Ishikawa (cell line): ENCODE measurements around the gene JAG2.

Source experiments
- CEBPB ChIP-seq: IDR thresholded peaks from 2 replicates; pipeline ENCODE4 v1.6.1; 2012
- CREB1 ChIP-seq: IDR thresholded peaks from 2 replicates; pipeline ENCODE4 v1.6.1; 2012; ENCODE audit warnings: low read depth
- EGR1 ChIP-seq: IDR thresholded peaks from 2 replicates; pipeline ENCODE4 v1.6.1; 2012
- EP300 ChIP-seq: IDR thresholded peaks from 2 replicates; pipeline ENCODE4 v1.6.1; 2012; ENCODE audit warnings: borderline replicate concordance
- FOXM1 ChIP-seq: IDR thresholded peaks from 2 replicates; pipeline ENCODE4 v1.6.1; 2012; ENCODE audit warnings: low read depth, borderline replicate concordance
- NFIC ChIP-seq: IDR thresholded peaks from 2 replicates; pipeline ENCODE4 v1.6.1; 2012
- RAD21 ChIP-seq: IDR thresholded peaks from 2 replicates; pipeline ENCODE4 v1.6.1; 2012; ENCODE audit warnings: low read depth
- TAF1 ChIP-seq: IDR thresholded peaks from 2 replicates; pipeline ENCODE4 v1.6.1; 2012; ENCODE audit warnings: low read depth, mild to moderate bottlenecking
- TCF12 ChIP-seq: IDR thresholded peaks from 2 replicates; pipeline ENCODE4 v1.6.1; 2012; ENCODE audit warnings: low read depth
- TEAD4 ChIP-seq: IDR thresholded peaks from 2 replicates; pipeline ENCODE4 v1.6.1; 2012
- YY1 ChIP-seq: IDR thresholded peaks from 2 replicates; pipeline ENCODE4 v1.6.1; 2012; ENCODE audit warnings: low read depth
- ZBTB7A ChIP-seq: IDR thresholded peaks from 2 replicates; pipeline ENCODE4 v1.6.1; 2012; ENCODE audit warnings: low read depth
- TF ChIP-seq, protein P1 (sequence below): IDR thresholded peaks from 2 replicates; pipeline ENCODE4 v1.6.1; 2012
- TF ChIP-seq, protein P2 (sequence below): IDR thresholded peaks from 2 replicates; pipeline ENCODE4 v1.6.1; 2012
- TF ChIP-seq, protein P3 (sequence below): IDR thresholded peaks from 2 replicates; pipeline ENCODE4 v1.6.1; 2012; ENCODE audit warnings: low read depth, mild to moderate bottlenecking

The JAG2 gene

DNA sequence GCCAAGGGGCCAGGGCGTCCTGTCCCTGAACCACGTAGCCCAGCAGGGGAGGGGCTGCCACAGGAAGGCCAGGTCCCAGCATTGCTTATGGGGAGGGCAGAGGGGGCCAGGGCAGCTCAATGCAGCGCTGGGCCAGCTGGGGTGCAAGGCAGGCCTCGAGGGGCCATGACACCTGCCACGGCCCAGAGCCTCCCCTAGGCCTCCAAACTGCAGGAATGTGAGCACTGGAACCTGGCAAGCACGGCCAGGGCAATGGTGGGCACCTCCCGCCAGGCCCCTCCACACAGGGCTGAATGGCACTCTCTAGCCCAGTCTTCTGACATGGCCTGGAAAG, 70.8 kb downstream of the JAG2 start:
- TF ChIP-seq CREB1 (no peak), EGR1 (no peak), FOXM1 (no peak), CEBPB (no peak), TAF1 (no peak), EP300 (no peak), NFIC (no peak), YY1 (no peak), TCF12 (no peak), TEAD4 (no peak), RAD21 (no peak), ZBTB7A (no peak)
- TF ChIP-seq, protein P1, sequence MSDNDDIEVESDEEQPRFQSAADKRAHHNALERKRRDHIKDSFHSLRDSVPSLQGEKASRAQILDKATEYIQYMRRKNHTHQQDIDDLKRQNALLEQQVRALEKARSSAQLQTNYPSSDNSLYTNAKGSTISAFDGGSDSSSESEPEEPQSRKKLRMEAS: no peak
- TF ChIP-seq, protein P2, sequence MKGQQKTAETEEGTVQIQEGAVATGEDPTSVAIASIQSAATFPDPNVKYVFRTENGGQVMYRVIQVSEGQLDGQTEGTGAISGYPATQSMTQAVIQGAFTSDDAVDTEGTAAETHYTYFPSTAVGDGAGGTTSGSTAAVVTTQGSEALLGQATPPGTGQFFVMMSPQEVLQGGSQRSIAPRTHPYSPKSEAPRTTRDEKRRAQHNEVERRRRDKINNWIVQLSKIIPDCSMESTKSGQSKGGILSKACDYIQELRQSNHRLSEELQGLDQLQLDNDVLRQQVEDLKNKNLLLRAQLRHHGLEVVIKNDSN: no peak
- TF ChIP-seq, protein P3, sequence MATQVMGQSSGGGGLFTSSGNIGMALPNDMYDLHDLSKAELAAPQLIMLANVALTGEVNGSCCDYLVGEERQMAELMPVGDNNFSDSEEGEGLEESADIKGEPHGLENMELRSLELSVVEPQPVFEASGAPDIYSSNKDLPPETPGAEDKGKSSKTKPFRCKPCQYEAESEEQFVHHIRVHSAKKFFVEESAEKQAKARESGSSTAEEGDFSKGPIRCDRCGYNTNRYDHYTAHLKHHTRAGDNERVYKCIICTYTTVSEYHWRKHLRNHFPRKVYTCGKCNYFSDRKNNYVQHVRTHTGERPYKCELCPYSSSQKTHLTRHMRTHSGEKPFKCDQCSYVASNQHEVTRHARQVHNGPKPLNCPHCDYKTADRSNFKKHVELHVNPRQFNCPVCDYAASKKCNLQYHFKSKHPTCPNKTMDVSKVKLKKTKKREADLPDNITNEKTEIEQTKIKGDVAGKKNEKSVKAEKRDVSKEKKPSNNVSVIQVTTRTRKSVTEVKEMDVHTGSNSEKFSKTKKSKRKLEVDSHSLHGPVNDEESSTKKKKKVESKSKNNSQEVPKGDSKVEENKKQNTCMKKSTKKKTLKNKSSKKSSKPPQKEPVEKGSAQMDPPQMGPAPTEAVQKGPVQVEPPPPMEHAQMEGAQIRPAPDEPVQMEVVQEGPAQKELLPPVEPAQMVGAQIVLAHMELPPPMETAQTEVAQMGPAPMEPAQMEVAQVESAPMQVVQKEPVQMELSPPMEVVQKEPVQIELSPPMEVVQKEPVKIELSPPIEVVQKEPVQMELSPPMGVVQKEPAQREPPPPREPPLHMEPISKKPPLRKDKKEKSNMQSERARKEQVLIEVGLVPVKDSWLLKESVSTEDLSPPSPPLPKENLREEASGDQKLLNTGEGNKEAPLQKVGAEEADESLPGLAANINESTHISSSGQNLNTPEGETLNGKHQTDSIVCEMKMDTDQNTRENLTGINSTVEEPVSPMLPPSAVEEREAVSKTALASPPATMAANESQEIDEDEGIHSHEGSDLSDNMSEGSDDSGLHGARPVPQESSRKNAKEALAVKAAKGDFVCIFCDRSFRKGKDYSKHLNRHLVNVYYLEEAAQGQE: no peak

DNA sequence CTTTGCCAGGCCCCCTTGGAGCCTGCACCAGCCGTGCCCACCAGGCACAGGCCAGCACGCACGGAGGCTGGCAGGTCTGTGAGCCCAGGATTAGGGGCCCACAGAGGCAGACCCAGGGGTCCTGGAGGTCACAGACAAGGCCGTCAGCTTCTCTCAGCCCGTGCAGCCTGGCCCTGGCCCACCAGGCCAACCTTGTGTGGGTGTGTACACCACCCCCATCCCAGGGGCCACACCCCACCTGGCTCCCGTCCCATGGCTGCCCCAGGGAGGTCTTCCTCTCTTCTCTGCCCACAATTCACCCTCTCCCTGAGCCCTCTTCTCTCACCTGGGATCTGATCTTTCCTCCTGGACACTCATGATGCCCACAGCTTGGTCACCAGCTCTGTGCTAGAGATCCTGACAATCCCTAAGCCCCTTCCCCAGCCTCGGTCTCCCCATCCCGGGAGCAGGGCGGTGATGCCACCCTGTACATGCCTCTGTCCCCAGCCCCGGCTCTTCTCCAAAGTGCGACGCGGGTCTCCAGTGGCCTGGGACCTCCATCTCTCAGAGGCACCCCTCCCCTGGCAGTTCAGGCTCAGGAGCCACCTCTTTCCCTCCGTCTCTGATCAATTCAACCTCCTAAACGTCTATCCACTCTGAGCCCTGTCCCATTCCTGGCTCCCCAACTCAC, 72.2 kb downstream of the JAG2 start:
- TF ChIP-seq TAF1: no peak
- TF ChIP-seq CEBPB: no peak
- no peak for TF ChIP-seq FOXM1
- no peak for TF ChIP-seq TEAD4
- TF ChIP-seq ZBTB7A: no peak
- no peak for TF ChIP-seq YY1
- TF ChIP-seq, protein P3: no peak
- TF ChIP-seq TCF12: no peak
- no peak for TF ChIP-seq CREB1
- TF ChIP-seq EP300: no peak
- TF ChIP-seq, protein P2: no peak
- TF ChIP-seq NFIC: no peak
- no peak for TF ChIP-seq EGR1
- no peak for TF ChIP-seq RAD21

DNA sequence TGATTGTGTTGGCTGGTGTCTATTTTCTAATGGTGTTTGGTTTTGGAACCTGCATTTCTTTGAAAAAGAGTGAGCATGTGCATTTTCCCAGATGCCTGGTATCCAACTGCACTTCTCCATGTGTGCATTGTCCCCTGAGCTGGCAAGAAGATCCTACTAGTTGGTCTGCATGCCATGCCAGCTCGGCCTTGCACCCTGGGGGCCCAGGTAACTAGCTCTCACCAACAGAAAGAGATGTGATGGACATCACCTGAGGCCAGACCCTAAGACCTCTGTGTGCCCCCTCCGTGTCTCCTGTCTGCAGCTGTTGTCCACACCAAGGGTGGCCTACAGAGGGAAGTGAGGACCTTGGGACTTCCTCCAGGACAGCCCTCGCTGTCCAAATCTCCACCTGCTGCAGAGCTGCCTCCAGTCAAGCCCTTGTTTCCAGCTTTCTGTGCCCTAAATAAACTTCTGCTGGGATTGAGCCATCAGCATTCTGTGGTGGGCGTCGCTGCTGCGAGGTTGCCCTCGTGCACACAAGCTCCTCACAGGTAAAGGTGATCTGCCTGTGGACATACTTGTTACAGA, 73.3 kb downstream of the JAG2 start:
- TF ChIP-seq, protein P3: no peak
- TF ChIP-seq CREB1 (no peak), EP300 (no peak), YY1 (no peak), FOXM1 (no peak), TEAD4 (no peak), NFIC (no peak), TCF12 (no peak), CEBPB (no peak), ZBTB7A (no peak), TAF1 (no peak)
- TF ChIP-seq, protein P1: no peak
- TF ChIP-seq, protein P2: no peak
